Suprapubic skin (tissue), 4 donors: ENCODE results near the gene ZNF784.

Experiments used
- POLR2A ChIP-seq, 2 donors: fragments of 450-650 bp; IDR thresholded peaks; one replicate each; pipeline ENCODE4 v1.6.1; 2017; ENCODE audit warnings: antibody characterized with exemption in 2 of 2, mild to moderate bottlenecking in 2 of 2, moderate library complexity in 2 of 2
- POLR2AphosphoS5 ChIP-seq, 3 donors: sonication (generic); formaldehyde crosslinking; IDR thresholded peaks; one replicate each; pipeline ENCODE4 v1.6.1; 2017; ENCODE audit warnings: antibody characterized with exemption in 3 of 3
- TF ChIP-seq, protein P1 (sequence below), 2 donors: fragments of 200-600 bp in 1 of 2; fragments of 450-650 bp in 1 of 2; sonication (generic) in 1 of 2; IDR thresholded peaks; one replicate each; pipeline ENCODE4 v1.5.1; 2016 to 2019; ENCODE audit warnings: antibody characterized with exemption in 2 of 2, mild to moderate bottlenecking in 1 of 2, moderate library complexity in 1 of 2

DNA sequence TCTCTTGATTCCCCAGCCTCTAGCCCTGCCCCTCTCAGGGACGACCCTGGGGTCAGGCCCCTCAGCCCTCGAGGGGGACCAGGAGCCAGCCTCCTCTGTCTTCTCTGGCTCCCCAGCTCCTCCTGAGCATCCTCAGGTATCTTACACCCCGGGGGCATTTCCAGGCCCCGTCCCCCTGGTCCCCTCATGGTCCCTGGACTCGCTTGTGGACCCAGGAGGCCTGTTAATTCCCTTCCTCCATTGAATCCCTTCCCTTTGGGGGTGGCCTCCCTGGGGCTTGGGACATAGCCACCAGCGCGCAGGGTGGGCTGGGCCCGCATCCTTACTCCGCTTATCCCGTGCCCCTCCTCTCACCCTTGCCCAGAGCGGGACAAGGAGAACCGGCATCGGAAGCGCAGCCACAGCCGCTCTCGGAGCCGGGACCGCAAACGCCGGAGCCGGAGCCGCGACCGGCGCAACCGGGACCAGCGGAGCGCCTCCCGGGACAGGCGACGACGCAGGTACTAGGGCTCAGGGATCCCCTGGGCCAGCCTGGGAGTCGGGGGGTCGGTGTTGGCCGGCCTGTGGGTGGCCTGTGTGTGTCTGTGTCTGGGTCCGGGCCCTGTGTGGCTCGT, 34.6 kb upstream of the ZNF784 start:
- TF ChIP-seq, protein P1, sequence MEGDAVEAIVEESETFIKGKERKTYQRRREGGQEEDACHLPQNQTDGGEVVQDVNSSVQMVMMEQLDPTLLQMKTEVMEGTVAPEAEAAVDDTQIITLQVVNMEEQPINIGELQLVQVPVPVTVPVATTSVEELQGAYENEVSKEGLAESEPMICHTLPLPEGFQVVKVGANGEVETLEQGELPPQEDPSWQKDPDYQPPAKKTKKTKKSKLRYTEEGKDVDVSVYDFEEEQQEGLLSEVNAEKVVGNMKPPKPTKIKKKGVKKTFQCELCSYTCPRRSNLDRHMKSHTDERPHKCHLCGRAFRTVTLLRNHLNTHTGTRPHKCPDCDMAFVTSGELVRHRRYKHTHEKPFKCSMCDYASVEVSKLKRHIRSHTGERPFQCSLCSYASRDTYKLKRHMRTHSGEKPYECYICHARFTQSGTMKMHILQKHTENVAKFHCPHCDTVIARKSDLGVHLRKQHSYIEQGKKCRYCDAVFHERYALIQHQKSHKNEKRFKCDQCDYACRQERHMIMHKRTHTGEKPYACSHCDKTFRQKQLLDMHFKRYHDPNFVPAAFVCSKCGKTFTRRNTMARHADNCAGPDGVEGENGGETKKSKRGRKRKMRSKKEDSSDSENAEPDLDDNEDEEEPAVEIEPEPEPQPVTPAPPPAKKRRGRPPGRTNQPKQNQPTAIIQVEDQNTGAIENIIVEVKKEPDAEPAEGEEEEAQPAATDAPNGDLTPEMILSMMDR (IDR thresholded peaks at IDR 0.05) = no peak
- TF ChIP-seq POLR2AphosphoS5 (IDR thresholded peaks at IDR 0.05) (no peak), POLR2A (IDR thresholded peaks at IDR 0.05) (no peak)
